ENCODE data around the gene KCTD16. TPM values are rescaled to one million over a fixed set of nuclear protein-coding genes. Genes with fewer than 3 reads are reported as not detected.

Gene KCTD16
- total RNA-seq, 2 donors from 2014 or later = 3.4 to 4.3 TPM

DNA sequence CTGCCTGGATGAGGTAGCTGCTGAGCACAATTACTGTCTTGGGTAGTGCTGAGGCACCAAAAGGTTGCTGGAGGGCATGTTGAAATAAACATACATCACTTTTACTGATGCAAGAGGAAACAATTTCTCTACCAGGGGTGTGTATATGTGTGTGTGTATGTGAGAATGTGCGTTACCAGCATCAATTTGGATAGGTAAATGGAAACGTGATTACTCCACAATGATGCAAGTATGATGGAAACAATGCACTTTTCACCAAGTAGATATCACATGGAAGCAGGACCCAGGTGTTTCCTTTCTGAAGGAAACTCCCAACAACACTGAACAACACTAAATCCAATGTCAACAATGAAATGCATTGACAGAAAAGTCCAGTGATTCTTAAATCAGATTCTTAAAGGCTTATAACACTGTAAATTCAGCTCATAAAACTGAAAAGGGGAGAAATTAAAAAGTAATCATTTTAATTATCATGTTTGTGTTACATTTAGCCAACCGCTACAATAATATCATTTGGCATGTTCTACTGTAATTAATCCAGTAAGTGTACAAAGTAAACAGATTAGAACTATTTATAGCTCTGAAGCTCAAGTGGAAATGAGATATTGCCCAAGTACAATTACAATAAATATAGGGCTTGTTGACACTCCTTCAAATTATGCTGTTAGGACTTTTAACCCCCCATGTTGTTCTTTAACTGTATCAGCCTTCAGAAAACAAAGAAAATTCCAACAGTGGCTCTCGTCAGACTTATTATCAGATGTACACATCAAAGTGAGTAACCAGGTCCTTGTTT, 25.5 kb upstream of the KCTD16 start:
- ATAC-seq (no peak), DNase-seq (no peak)
- Histone ChIP-seq H3K27ac (no peak overlapping the region), H3K9me3 (no peaks in the 10 kb centered on the region), H3K36me3 (replicated peaks in 1 of 2; ENCODE audit: insufficient read depth in 1 of 2, low read depth in 2 of 2) (no peaks in the 10 kb centered on the region), H3K27me3 (no peaks in the 10 kb centered on the region), H3K4me1 (peaks cover 11% of the 10 kb centered on the region), H3K4me3 (no peak overlapping the region)
- no peak for TF ChIP-seq POLR2A (IDR thresholded peaks at IDR 0.05)
- TF ChIP-seq, protein P1, sequence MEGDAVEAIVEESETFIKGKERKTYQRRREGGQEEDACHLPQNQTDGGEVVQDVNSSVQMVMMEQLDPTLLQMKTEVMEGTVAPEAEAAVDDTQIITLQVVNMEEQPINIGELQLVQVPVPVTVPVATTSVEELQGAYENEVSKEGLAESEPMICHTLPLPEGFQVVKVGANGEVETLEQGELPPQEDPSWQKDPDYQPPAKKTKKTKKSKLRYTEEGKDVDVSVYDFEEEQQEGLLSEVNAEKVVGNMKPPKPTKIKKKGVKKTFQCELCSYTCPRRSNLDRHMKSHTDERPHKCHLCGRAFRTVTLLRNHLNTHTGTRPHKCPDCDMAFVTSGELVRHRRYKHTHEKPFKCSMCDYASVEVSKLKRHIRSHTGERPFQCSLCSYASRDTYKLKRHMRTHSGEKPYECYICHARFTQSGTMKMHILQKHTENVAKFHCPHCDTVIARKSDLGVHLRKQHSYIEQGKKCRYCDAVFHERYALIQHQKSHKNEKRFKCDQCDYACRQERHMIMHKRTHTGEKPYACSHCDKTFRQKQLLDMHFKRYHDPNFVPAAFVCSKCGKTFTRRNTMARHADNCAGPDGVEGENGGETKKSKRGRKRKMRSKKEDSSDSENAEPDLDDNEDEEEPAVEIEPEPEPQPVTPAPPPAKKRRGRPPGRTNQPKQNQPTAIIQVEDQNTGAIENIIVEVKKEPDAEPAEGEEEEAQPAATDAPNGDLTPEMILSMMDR (IDR thresholded peaks at IDR 0.05) = no peak
- 15 to 16% methylated on average over 4 of the region's 4 CpGs for WGBS, 2 donors
- intact Hi-C loops (cut with DNase I) = no loop called here

DNA sequence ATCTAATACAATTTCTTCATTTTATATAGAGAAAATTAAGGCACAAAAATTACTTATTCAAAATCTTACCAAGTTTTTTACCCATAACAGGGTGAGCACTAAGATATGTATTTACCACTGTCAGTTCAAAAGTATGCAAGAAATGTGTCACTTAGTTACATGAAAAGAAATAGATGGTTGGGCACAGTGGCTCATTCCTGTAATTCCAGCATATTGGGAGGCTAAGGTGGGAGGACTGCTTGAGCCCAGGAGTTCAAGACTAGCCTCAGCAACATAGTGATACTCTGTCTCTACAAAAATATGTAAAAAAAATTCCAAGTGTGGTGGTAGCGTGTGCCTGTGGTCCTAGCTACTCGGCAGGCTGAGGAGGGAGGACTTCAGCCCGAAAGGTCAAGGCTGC, 19.6 kb upstream of the KCTD16 start:
- 83 to 85% methylated on average over 3 of the region's 3 CpGs for WGBS, 2 donors
- Histone ChIP-seq H3K4me1 (no peaks in the 10 kb centered on the region), H3K27me3 (no peaks in the 10 kb centered on the region), H3K9me3 (no peaks in the 10 kb centered on the region), H3K36me3 (replicated peaks in 1 of 2; ENCODE audit: insufficient read depth in 1 of 2, low read depth in 2 of 2) (no peaks in the 10 kb centered on the region), H3K27ac (no peak overlapping the region), H3K4me3 (no peak overlapping the region)
- DNase-seq (no peak), ATAC-seq (no peak)
- intact Hi-C loops (cut with DNase I) = no loop called here
- TF ChIP-seq, protein P1 (IDR thresholded peaks at IDR 0.05) = no peak
- TF ChIP-seq POLR2A (IDR thresholded peaks at IDR 0.05) = no peak

DNA sequence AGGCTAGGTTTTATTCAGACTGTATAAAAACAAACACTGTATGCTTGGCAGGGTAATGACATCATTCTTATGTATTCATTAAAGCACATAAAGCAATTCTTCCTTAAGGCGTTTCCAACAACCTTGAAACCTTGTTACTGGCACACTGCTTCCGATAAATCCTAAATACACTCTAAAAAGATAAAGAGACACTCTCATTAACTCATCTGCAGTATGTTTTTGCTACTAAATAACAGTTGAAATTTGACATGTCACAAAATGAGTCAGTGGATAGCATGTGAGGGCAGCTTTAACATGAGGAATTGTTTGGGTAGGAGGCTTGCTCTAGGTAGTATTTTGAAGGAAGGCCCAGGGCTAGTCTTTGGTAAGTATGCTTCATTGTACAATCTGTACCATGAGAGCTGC, 13.9 kb upstream of the KCTD16 start:
- TF ChIP-seq POLR2A (IDR thresholded peaks at IDR 0.05) = no peak
- TF ChIP-seq, protein P1 (IDR thresholded peaks at IDR 0.05) = no peak
- H3K36me3 ChIP-seq (replicated peaks in 1 of 2; ENCODE audit: insufficient read depth in 1 of 2, low read depth in 2 of 2) = peaks cover 0 to 5% of the 10 kb centered on the region in 2 donors
- H3K9me3 ChIP-seq = no peaks in the 10 kb centered on the region
- DNase-seq (no peak), ATAC-seq (peak; percentile 86)
- H3K27ac ChIP-seq = peak overlapping the region in 3 of 4 donors; percentile 33 to 61 (median 58)
- no peaks in the 10 kb centered on the region for H3K27me3 ChIP-seq
- peaks cover 9% of the 10 kb centered on the region for H3K4me1 ChIP-seq
- intact Hi-C loops (cut with DNase I) = no loop called here
- 22 to 25% methylated on average over 2 of the region's 2 CpGs for WGBS, 2 donors
- no peak overlapping the region for H3K4me3 ChIP-seq

DNA sequence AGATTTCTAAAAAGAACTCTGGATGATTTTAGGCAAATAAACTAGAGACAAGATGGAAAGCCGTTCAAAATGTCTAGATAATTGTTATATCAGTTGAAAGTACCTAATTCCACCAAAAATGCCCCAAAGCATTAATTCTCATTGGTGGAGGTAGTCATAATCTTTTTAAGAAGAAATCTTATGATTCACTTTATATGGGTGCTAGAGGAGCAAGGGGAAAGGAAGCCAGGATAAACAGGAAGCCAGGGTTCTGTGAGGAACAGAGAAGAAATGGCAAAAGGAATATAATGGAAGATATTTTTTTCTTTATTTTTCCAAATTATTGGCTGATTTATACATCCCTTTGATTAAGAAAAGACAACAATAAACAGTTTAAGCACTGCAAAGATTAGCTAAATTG, 8.0 kb upstream of the KCTD16 start:
- Histone ChIP-seq H3K27me3 (no peaks in the 10 kb centered on the region), H3K4me3 (no peak overlapping the region), H3K4me1 (peaks cover 11% of the 10 kb centered on the region), H3K36me3 (replicated peaks in 1 of 2; ENCODE audit: insufficient read depth in 1 of 2, low read depth in 2 of 2) (peaks cover 16 to 26% of the 10 kb centered on the region in 2 donors), H3K27ac (no peak overlapping the region), H3K9me3 (no peaks in the 10 kb centered on the region)
- TF ChIP-seq, protein P1 (IDR thresholded peaks at IDR 0.05) = no peak
- TF ChIP-seq POLR2A (IDR thresholded peaks at IDR 0.05) = no peak
- DNase-seq (no peak), ATAC-seq (no peak)
- intact Hi-C loops (cut with DNase I) = no loop called here
- WGBS, 2 donors = 93 to 97% methylated on average over 1 of the region's 1 CpG

DNA sequence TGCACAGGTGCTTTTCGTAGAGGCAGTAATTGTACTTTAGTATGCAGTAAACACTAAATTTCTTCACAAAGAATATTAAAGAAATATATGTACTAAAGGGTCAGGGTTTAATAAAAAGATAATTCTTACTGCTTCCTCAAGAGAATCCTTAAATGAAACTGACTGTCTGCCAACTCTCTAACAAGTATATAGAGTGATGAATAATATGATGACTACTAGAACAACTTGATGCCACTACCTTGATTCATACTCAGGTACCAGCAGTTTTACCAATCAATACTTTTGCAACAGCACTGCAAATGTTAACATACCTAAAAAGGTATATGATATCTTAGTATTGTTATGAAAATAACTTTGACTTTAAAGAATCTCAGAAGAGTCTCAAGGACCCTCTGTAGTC, 4.0 kb upstream of the KCTD16 start:
- 64 to 81% methylated on average over 1 of the region's 1 CpG for WGBS, 2 donors
- no peak for ATAC-seq

More for the DNA sequence above, 4.0 kb upstream of the KCTD16 start:
- intact Hi-C loops (cut with DNase I) = no loop called here
- no peak for DNase-seq
- H3K27ac ChIP-seq = no peak overlapping the region
- H3K36me3 ChIP-seq (replicated peaks in 1 of 2; ENCODE audit: insufficient read depth in 1 of 2, low read depth in 2 of 2) = peaks cover 11 to 28% of the 10 kb centered on the region in 2 donors
- peaks cover 37% of the 10 kb centered on the region for H3K4me1 ChIP-seq
- no peaks in the 10 kb centered on the region for H3K27me3 ChIP-seq
- TF ChIP-seq POLR2A (IDR thresholded peaks at IDR 0.05) = no peak
- TF ChIP-seq, protein P1 (IDR thresholded peaks at IDR 0.05) = no peak
- no peak overlapping the region for H3K4me3 ChIP-seq
- no peaks in the 10 kb centered on the region for H3K9me3 ChIP-seq

Measured in body of pancreas (tissue), 4 donors.